ENCODE data around the gene SLC18B1. TPM values are rescaled to one million over a fixed set of nuclear protein-coding genes. Genes with fewer than 3 reads are reported as not detected.
"Not testable (repeated sequence)": the region's sequence is repeated elsewhere in the genome, so short reads cannot be mapped to it uniquely, and the experiment has no call there.

SLC18B1 gene
- total RNA-seq, 1 donor from 2014 or later = 24.2 TPM

GRCh38 chr6:132785936-132786335 is 12.5 kb downstream of the SLC18B1 start:
- no peaks in the 10 kb centered on the region for H3K9me3 Mint-ChIP-seq
- H3K4me1 Mint-ChIP-seq = no peaks in the 10 kb centered on the region
- H3K27ac Mint-ChIP-seq = no peak overlapping the region
- H3K36me3 Mint-ChIP-seq = peaks cover 43% of the 10 kb centered on the region
- DNase-seq (ENCODE audit: low spot score in 2 of 2, unreplicated experiment in 2 of 2) = no peak
- H3K4me3 Mint-ChIP-seq = no peak overlapping the region
- no peaks in the 10 kb centered on the region for H3K27me3 Mint-ChIP-seq (ENCODE audit: low read depth)
- TF ChIP-seq, protein P1, sequence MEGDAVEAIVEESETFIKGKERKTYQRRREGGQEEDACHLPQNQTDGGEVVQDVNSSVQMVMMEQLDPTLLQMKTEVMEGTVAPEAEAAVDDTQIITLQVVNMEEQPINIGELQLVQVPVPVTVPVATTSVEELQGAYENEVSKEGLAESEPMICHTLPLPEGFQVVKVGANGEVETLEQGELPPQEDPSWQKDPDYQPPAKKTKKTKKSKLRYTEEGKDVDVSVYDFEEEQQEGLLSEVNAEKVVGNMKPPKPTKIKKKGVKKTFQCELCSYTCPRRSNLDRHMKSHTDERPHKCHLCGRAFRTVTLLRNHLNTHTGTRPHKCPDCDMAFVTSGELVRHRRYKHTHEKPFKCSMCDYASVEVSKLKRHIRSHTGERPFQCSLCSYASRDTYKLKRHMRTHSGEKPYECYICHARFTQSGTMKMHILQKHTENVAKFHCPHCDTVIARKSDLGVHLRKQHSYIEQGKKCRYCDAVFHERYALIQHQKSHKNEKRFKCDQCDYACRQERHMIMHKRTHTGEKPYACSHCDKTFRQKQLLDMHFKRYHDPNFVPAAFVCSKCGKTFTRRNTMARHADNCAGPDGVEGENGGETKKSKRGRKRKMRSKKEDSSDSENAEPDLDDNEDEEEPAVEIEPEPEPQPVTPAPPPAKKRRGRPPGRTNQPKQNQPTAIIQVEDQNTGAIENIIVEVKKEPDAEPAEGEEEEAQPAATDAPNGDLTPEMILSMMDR (IDR thresholded peaks at IDR 0.05; ENCODE audit: unreplicated experiment) = no peak

GRCh38 chr6:132780770-132781371 is 17.6 kb downstream of the SLC18B1 start:
- TF ChIP-seq, protein P1 (IDR thresholded peaks at IDR 0.05; ENCODE audit: unreplicated experiment) = no peak
- Mint-ChIP-seq H3K4me3 (no peak overlapping the region), H3K27me3 (ENCODE audit: low read depth) (no peaks in the 10 kb centered on the region), H3K9me3 (no peaks in the 10 kb centered on the region), H3K36me3 (peaks cover 43% of the 10 kb centered on the region), H3K4me1 (no peaks in the 10 kb centered on the region), H3K27ac (no peak overlapping the region)
- no peak for DNase-seq (ENCODE audit: low spot score in 2 of 2, unreplicated experiment in 2 of 2)

- H3K4me1 Mint-ChIP-seq; H3K27ac Mint-ChIP-seq; H3K27me3 Mint-ChIP-seq (ENCODE audit: low read depth); DNase-seq (ENCODE audit: low spot score in 2 of 2, unreplicated experiment in 2 of 2); H3K9me3 Mint-ChIP-seq; H3K4me3 Mint-ChIP-seq: not testable (repeated sequence)
- peaks cover 43% of the 10 kb centered on the region for H3K36me3 Mint-ChIP-seq
Observed at GRCh38 chr6:132777881-132778280, 20.6 kb downstream of the SLC18B1 start.

GRCh38 chr6:132768051-132768517 is 30.4 kb downstream of the SLC18B1 start:
- peak overlapping the region; percentile 4 for H3K4me3 Mint-ChIP-seq
- no peaks in the 10 kb centered on the region for H3K27me3 Mint-ChIP-seq (ENCODE audit: low read depth)
- TF ChIP-seq, protein P1 (IDR thresholded peaks at IDR 0.05; ENCODE audit: unreplicated experiment) = no peak
- no peak overlapping the region for H3K27ac Mint-ChIP-seq
- H3K9me3 Mint-ChIP-seq = no peaks in the 10 kb centered on the region
- DNase-seq (ENCODE audit: low spot score in 2 of 2, unreplicated experiment in 2 of 2) = no peak
- H3K4me1 Mint-ChIP-seq = peaks cover 12% of the 10 kb centered on the region
- peaks cover 19% of the 10 kb centered on the region for H3K36me3 Mint-ChIP-seq

DNA sequence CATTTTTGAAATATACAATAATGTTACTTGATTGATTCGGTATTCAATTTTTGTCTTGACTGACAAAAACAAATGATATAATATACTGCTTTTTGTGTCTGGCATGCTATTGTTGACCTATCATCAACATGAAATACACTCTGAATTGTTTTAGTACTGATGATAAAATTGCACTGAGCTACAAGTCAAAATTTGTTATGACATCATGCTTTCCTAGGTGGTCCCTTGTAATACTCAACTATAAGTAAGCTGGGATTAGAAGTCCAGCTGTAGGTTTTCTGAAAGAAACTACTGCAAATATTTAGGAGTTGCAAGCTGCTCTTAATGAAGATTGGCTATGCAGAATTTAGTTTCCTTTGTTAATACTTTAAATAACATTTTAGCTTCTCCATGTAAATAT is 32.9 kb downstream of the SLC18B1 start:
- Mint-ChIP-seq H3K4me3 (no peak overlapping the region), H3K9me3 (no peaks in the 10 kb centered on the region)
- TF ChIP-seq, protein P1 (IDR thresholded peaks at IDR 0.05; ENCODE audit: unreplicated experiment) = no peak

GRCh38 chr6:132764370-132764769 is 34.1 kb downstream of the SLC18B1 start:
- Mint-ChIP-seq H3K27me3 (ENCODE audit: low read depth) (no peaks in the 10 kb centered on the region), H3K4me3 (no peak overlapping the region), H3K36me3 (peaks cover 1% of the 10 kb centered on the region), H3K4me1 (peaks cover 12% of the 10 kb centered on the region), H3K27ac (peak overlapping the region; percentile 36), H3K9me3 (no peaks in the 10 kb centered on the region)
- TF ChIP-seq, protein P1 (IDR thresholded peaks at IDR 0.05; ENCODE audit: unreplicated experiment) = no peak
- no peak for DNase-seq (ENCODE audit: low spot score in 2 of 2, unreplicated experiment in 2 of 2)

More for the DNA sequence above, 32.9 kb downstream of the SLC18B1 start:
- no peak for DNase-seq (ENCODE audit: low spot score in 2 of 2, unreplicated experiment in 2 of 2)
- peaks cover 12% of the 10 kb centered on the region for H3K4me1 Mint-ChIP-seq
- no peaks in the 10 kb centered on the region for H3K27me3 Mint-ChIP-seq (ENCODE audit: low read depth)
- H3K27ac Mint-ChIP-seq = no peak overlapping the region
- H3K36me3 Mint-ChIP-seq = peaks cover 9% of the 10 kb centered on the region

All from mesothelial cell of epicardium (in vitro differentiated cells).